HG03097 (cell line): ENCODE results near the gene ALKBH6.

ENCODE experiments used
- ATAC-seq: cut with Tn5 transposase; IDR thresholded peaks from one replicate; pipeline ENCODE4 v1.9.1; 2021; ENCODE audit not compliant: unreplicated experiment, low FRiP score

The ALKBH6 gene

DNA sequence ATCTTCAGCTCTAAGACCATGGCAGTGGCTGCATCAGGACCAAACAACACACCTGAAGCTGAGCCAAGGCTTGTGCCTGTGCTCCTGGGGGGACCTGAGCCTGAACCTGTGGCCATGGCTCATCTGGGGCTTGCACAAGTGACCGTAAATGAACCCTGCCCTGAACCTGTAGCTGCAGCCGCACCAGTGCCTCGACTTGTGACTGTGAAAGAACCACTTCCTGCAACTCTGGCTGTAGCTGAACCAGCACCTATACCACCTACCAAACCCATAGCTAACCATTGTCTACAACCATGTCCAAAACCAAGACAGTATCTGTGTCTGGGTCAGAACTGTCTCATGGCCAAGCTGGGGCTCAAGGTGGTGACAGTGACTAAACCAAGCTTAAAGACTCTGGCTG lies 47.2 kb downstream of the ALKBH6 start:
- no peak for ATAC-seq

DNA sequence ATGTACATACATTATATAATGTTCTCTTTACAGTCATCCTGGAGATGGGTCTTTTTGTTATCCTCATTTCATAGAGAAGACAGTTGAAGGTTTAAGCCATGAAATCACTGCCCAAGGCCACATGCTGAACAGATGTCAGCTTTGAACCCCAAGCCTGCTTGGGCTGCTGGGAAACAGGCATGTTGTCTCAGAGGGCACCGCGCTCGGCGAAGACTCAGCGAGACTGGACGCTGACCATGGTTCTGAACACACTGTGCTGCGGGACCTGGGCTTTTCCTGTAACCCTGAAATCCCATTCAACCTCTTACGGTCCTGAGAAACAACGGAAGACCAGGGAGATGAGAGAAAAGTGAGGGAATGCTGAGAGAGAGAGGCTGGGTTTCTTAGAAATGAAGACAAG lies 50.5 kb downstream of the ALKBH6 start:
- no peak for ATAC-seq

DNA sequence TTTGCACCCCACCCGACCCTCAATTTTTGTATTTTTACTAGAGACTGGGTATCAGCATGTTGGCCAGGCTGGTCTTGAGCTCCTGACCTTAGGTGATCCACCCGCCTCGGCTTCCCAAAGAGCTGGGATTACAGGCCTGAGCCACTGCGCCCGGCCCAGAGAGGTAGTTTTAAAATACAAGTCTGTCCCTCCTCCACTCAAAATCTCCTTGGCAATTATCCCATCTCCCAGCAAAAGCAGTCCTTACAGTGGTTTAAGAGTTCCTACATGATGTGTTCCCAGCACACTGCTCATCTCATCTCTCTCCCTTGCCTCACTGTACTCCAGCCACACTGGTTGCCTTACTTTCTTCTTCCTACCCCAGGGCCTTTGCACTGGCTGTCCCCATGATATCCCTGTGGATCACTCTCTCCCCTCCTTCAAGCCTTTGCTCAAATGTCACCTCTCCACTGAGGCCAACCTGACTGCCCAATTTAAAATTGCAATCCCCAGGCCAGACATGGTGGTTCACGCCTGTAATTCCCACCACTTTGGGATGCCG lies 53.5 kb downstream of the ALKBH6 start:
- no peak for ATAC-seq

DNA sequence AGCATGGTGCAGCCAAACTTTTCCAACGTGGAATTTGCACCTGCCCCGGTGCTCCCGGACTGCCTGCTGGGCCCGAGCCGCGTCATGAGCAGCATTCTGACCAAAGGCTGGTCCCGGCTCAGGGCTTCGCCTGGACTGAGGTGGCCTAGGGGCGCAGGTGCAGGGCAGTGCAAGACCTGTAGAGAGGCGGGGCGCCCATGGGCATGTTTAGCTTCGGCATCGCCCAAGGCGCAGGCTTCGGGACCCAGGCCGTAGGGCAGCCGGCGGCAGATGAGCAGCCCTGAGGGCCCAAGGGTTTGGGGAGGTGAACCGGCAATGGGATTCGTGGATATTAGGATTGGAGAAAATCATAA lies 54.1 kb downstream of the ALKBH6 start:
- no peak for ATAC-seq
